Ishikawa (cell line): ENCODE data around the gene NBAS.

Source experiments
- MAX ChIP-seq: IDR thresholded peaks from 2 replicates; pipeline ENCODE4 v1.6.1; 2012
- RAD21 ChIP-seq: IDR thresholded peaks from 2 replicates; pipeline ENCODE4 v1.6.1; 2012; ENCODE audit warnings: low read depth
- TAF1 ChIP-seq: IDR thresholded peaks from 2 replicates; pipeline ENCODE4 v1.6.1; 2012; ENCODE audit warnings: low read depth, mild to moderate bottlenecking
- TEAD4 ChIP-seq: IDR thresholded peaks from 2 replicates; pipeline ENCODE4 v1.6.1; 2012

DNA sequence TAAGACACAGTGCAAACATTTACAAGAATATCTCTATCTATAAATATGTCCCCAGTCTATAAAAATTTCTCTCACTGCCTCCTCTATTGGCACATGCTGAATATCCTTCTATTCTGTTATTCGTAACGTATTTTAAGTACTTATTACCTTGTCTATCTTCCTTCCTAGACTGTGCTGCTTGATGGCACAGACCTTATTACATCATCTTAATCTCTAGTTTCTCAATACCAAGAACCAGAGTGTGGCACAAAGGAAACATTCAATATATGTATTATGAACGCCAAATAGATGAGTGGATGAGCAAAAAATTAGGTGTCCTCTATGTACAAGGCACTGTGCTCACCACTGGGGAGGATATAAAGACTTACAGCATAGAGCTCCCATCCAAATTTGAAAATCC is 282.8 kb downstream of the NBAS start:
- no peak for TF ChIP-seq RAD21
- no peak for TF ChIP-seq TAF1
- no peak for TF ChIP-seq MAX
- TF ChIP-seq TEAD4: no peak
